Glomerular endothelial cell (primary cell): ENCODE results near the gene FTSJ3. TPM values are rescaled to one million over a fixed set of nuclear protein-coding genes. Genes with fewer than 3 reads are reported as not detected.
A peak's percentile ranks its signal among the peaks of the same experiment; 100 is the strongest.
"Not testable (repeated sequence)": the region's sequence is repeated elsewhere in the genome, so short reads cannot be mapped to it uniquely, and the experiment has no call there.

ENCODE experiments used
- DNase-seq: peaks from one replicate; pipeline ENCODE4 v3.0.0-alpha.2; 2011; ENCODE audit warnings: low read depth, low spot score; ENCODE audit errors: extremely low read depth
- total RNA-seq: library from RNA; depleted of rRNA; stranded (reverse); fragments of >200 nt; gene quantifications from 2 replicates; pipeline ENCODE4 v1.2.3, GENCODE V29; 2015

FTSJ3 gene
- total RNA-seq, 1 donor from 2014 or later: 53.9 TPM

DNA sequence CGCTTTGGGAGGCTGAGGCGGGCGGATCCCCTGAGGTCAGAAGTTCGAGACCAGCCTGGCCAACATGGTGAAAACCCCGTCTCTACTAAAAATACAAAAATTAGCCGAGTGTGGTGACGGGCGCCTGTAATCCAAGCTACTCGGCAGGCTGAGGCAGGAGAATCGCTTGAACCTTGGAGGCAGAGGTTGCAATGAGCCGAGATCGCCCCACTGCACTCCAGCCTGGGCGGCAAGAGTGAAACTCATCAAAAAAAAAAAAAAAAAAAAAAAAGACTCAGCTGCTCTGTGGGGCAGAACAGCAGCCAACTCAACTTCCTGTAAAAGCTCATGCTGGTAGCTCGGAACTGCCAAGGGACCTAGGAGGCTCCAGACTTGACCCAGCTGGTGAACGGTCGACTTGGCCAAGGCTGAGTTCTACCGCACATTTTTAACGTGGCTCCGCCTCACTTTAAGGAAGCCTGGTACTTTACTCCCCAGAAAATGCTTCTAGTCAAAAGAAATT is 16.0 kb upstream of the FTSJ3 start:
- not testable (repeated sequence) for DNase-seq

DNA sequence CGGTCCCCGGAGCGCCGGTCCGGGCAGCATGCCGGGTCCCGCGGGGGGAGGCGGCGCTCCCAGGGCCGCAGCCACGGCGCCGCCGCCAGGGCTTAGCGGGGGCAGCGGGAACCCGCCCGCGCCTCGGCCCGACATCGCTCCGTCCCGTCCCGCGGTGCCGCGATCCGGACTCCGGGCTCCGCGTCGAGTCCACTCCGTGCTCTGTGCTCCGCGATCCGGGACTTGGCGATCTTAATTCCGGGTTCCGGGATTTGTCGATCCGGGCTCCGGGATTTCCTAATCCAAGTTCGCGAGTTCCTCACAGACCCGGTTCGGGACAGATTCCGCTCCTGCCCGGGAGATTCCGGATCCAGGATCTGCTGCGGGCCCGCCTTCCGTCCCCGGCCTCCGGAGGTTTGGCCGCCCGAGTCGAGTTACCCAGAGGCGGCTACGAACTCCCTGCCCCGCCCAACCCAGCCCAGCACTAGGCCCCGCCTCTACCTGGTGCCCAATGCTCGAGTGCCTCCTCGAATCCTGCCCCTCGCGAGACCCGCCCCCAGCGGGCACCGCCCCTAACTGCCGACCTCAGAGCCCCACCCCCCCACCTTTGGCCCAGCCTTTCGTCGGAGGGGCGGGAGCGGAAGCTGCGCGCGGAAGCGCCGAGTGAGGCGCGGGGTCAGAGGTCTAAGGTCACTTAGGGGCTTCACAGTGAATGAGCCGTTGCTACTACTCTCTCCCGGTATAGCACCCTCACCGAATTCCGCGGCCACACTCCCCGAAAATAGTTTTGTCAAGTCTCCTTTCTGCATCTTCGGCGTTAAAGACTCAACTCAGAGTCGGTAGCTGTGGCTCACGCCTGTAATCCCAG is 15.3 kb upstream of the FTSJ3 start, which contains the start of gene SMARCD2:
SMARCD2 (minus strand) TSS at position 146 of the 847 bp plus-strand sequence; CDS start at position 135, 11 bp downstream.
- DNase-seq: peak; percentile 95

DNA sequence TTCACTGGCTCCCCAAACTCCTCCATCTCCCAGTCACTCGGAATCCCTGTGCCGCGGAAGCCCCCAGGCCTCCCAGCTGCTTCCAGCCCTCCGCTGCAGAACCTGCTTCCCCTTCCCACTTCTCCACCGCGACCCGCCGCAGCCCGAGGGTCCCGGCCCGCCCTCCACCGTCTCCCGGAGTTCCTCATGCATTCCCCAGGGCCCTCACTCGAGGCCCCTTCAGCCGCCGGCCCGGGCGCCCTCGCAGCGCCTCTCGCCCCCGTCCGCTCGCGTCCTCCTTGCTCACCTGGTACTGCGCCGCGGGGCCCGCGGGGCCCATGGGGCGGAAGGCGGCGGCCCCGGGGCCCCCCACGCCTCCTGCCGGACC is 14.7 kb upstream of the FTSJ3 start:
- no peak for DNase-seq

DNA sequence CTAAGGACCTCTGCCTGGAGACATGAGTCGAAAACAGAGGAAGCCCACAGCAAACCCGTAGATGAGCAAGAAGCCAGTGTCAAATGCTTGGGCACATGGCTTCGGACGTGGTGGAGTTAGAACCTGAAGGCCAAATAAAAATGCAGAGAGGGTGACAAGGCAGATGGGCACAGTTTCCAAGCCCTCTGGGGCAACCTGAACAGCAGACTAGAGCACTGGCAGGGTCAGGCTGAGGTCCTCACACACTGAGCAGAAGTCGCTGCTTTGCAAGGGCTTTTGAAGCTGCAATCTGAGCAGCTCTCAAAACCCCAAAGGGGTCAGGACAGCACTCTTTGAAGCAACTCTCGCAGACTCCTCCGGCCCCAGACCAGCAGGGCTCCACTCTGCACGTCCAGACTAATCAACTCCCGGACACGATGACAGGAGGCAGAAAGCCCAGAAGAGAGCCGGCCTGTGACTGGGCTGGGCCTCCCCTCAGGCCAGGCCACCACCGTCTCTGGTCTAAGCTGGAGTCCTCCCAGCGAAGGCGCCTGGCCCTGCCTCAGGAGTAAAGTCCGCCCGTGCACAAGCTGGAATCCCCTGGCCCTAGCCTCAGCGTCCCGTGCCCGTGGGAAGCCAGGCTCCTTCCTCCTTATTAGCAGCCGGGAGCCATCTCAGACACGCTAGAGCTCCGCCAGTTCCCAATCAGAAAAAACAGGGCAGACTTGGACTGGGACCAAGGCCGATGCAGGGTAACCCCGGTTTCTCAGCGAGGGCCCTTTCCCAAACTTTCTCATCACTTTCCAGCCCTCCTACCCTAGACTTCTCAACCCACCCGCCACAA is 14.1 kb upstream of the FTSJ3 start:
- DNase-seq: no peak

DNA sequence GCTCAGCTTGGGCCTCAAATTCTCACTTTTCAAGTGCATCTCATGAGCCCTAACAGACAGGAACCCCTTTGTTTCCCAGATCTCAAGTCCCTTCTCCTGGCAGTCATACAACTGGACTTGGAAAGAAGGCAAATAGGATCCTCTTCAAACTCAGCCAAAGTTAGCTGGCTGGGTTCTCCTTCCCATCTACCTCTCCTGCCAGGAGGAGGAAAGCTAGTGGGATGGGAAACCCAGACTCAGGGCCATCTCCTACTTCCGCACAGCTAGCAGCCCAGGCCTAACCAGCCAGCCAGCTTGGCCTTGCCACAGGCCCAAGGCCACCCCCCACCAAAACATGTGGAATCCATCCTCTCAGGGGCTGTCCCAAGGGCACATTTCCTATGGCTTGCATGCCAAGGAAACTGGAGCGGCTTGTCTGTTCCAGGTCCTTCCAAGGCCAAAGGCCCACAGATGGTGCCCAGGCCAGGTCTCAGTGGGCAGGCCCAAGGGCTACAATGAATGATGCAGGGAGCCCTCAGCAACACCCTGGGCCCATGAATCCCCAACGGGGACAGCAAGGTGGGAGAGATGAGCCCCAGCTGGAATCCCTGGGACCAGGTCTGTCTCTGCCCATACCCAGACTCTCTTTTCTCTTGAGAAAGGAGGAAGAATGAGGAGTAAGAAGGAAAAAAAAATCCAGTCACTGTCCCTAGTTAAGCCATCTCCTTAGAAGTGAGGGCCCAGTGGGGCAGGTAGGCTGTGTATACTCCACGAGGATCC is 13.3 kb upstream of the FTSJ3 start:
- no peak for DNase-seq

DNA sequence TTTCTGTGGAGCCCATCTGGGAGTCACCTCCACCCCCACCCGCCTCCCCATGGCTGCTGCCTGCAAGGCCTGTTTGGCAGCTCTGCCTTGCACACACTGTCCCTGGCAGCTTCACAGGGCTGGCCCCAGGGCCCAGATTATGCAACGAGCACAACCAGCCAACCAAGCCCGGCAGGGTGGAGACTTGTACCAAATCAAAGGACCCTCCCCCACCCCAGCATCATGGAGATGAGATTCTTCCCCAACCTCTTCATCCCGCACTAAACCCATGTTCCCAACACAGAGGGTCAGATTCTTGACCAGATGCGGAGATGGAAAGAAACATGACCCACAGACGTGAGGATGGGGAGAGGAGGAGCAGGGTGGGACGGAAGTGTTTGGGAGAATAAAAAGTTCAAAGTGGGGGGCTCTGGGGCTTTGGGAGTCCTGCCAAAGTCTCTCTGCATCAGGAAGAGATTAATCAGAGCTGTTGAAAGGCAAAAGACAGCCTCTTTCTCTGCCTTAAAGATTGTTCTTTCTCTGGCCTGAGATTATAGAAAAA is 11.2 kb upstream of the FTSJ3 start:
- DNase-seq: no peak

DNA sequence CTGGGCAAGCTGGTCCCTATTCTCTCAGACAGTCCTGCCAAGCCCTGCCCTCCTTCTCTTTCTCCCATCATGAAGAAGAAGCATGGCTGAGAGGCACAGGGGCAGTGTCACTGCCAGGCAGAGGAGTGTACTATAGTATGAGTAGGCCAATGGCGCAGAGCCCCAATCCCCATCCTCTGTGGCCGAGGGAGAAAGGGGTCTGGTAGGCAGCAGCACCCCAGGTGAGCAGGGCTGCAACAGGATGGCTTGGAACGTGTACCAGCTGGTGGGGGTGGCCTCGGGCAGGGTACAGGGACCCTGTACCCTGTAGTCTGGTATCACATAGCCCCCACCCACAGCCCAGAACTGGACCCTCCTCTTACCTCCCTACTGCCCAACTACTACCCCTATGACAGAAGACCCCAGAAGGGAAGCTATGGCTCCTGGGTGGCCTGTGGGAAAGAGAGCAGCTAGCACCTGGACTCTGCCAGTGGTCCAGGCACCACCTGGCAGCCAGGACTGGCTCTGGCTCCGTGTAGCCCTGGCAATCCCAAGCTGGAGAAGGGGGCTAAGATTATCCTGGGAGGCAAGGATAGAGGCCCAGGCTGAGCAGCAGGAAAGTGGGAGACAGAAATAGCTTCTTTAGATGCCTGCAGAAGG is 10.6 kb upstream of the FTSJ3 start:
- no peak for DNase-seq

DNA sequence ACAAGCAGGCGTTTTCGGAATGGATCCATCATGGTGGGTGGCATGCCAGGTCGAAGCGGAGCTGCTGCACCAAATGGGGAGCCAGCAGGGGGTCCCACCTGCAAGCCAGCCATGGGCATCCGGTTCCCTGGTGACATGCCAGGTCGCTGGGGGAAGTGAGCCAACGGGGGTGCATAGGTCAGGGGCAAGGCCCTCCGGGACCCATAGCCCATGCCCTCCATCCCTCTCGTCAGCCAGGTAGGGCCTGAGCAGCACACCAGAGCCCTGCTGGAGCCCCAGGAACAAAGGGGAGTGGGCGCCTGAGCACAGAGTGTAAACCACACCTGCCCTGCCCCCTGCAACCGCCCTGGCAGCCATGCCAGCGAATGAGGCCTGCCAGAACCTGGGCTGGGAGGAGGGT is 10.0 kb upstream of the FTSJ3 start:
- DNase-seq: no peak

DNA sequence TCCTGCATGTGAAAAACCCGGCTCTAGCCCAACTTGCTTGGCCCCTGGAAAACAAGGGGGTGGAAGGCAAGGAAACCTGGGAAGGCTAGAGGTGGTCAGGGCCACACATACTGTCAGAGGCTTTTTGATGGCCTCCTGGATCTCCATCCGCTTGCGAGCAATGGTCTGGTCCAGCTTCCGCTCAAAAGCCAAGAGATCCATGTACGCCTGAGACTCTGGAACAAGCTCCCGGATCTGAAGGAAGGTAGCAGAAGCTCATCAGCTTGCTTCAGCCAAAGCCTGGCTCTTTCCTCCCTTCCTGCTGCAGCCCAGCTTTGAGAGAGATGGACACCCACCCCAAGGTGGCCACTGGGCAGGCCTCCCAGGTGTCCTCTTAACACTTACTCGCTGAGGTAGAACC is 9.3 kb upstream of the FTSJ3 start:
- no peak for DNase-seq

DNA sequence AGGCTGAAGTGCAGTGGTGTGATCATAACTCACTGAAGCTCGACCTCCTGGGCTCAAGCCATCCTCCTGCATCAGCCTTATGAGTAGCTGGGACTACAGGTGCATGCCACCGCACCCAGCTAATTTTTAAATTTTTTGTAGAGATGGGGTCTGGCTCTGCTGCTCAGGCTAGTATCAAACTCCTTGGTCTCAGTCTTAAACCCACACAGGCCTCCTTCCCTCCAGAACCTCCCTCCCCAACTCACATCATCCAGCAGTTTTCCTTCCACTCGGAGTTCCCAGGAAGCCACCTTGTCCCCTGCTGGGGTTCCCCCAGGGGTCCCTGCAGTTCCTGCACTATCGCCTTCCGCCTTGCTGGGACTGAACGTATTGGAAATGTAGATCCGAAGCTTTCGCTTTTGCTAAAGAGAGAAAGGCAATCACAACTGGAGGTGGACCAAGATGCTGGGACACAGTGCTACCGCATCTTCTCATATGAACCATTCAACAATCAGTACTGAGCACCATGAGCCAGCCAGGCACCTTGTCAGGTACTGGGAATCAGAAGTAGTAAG is 7.8 kb upstream of the FTSJ3 start:
- no peak for DNase-seq

DNA sequence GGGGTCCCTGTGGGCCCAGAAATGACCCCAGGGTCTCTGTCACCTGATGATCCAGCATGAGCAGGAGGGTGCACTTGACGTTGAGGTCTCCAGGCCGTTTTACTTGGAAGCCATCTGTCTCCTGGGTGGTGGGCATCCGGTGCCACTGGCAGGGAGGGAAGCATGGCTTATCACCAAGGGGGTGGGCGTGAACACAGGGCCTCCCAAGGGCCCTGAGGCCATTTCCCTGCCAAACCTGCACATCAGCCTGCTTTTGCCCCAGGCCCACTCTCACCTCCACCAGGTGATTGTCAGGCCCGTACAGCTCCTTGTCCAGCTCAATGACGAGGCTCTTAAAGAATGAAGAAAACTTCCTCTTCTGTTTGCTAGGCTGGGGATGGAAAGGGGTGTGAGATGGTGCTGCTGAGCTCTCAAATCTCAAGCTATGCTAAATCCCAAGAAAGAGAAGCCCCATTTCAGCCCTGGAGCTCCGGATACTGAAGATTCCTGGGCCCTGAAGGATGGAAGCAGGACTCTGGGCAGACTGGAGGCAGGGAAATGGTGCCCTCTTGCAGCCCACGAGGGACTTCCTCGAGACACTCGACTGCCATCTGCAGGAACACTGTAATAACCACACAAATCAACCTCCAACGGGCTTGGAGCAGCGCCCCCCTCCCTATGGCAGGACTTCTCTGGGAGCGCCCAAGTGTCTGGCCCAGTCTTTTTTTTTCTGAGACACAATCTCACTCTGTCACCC is 7.1 kb upstream of the FTSJ3 start:
- DNase-seq: no peak

DNA sequence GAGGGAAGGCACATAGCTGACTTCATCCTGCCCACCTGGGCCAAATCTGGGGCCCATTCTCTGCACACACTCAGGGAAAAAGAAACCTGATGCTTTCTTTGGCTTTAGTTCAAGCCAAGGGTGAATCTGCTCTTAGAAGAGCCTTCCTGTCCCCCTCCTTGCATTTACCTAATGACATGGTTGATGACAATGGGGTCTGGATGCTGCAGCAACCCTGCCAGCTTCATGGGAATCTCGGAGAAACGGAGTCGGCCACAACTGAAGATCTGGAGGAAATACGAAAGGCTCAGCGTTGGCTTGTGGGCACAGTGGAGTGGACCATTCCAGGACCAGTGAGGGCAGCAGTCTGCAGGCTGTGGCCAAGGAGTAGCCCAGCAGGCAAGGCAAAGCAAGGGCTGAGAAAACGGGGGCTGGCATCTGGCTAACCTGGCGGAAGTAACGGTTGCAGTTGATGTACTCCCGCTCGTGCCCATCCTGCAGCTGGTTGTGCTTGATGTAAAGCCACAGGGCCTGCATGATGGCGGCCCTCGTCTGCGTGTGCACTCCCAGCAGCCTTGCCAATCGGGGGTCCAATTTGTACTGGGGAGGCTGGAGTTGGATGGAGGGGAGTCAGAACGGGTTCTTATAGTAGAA is 6.4 kb upstream of the FTSJ3 start:
- no peak for DNase-seq

DNA sequence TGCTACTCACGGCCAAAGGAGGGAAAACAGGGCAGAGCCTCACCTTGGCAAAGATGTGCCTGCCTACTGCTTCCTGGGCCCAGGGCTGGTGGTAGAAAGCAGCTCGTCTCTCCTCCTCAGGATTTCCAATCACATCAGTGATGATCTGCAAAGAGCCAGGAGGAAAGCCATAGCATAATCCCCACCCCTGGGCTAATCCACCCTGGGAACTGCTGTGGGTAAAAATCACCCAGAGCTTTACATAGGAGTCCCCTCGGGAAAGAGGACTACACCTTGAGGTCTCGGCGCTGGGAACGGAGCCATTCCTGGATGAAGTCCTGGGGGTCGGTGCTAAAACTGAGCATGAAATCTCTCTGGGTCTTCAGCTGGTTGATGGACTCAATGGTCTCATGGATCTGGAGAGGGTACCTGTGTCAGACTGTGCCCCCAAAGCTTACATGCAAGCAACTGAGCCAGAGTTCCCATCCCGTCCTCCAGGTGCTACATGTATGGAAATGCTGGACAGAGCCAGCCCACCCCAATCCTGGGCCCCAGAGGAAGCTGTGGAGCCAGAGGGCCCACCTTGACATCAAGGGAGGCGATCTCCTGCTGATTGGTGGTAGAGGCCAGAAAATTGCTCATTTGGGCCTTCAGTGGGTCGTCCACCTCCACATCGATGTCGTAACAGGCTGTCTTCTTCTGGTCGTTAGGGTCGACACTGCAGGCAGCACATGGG is 5.7 kb upstream of the FTSJ3 start:
- no peak for DNase-seq

DNA sequence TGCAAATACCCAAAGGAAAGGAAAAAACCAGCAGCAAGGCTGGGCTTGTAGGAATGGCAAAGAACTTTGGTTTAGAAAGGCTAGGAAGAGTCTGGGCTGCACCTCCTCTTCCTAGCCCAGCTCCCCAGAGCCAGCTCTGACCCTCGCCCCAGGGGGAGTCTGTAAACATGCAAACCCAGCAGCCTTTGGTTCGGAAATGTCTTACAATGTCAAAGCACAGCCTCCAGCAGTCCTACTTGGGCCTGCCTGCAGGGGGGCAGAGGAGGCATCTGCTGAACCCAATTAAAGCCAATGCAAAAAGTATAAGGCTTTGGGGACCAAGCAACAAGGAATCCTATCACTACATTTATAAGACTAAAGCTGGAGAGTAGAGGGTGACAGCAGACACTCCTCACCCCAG is 5.0 kb upstream of the FTSJ3 start:
- no peak for DNase-seq

DNA sequence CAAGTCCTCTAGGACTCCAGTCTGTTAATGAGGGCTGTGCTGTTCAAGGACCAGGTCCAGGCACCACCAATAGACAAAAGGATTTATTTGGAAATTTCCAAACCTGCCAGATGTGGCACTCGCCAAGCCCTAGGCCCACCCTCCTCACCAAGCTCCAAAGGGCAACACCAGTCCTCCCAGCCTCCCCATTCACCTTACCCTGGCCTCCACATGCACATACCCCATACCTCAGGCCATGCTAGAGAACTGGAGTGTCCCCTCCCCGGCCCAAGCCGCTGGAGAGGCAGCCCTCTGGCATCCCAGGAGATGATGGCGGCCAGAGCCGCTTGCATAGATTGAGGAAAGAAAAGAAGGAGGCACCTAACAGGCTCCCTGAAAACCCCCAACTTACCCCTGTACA is 4.6 kb upstream of the FTSJ3 start:
- DNase-seq: no peak

DNA sequence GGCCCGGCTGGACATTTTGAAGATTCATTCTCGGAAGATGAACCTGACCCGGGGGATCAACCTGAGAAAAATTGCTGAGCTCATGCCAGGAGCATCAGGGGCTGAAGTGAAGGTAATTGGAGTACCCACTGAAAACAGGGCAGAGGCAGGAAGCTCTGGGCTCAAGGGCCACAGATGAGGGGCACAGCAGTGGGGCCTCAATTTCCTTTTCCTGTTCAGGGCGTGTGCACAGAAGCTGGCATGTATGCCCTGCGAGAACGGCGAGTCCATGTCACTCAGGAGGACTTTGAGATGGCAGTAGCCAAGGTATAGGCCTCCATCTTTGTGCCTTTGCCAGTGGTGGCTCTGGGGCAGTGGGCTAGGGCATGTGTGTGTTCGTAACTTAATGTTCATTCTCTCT is 4.0 kb upstream of the FTSJ3 start:
- no peak for DNase-seq

DNA sequence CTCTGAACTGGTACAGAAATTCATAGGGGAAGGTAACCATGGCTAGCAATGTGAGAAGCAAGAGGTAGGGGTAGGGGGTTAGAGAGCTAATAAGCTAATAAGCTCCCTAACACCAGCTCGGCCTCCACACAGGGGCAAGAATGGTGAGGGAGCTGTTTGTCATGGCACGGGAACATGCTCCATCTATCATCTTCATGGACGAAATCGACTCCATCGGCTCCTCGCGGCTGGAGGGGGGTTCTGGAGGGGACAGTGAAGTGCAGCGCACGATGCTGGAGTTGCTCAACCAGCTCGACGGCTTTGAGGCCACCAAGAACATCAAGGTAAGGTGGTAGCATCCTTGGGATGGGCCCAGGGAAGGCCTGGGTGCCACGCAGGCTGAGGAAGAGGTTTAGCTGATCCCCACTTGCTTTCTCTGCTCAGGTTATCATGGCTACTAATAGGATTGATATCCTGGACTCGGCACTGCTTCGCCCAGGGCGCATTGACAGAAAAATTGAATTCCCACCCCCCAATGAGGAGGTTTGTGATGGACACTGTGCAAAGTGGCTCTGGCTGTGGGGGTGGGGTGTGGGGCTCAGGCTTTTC is 3.5 kb upstream of the FTSJ3 start:
- DNase-seq: no peak

DNA sequence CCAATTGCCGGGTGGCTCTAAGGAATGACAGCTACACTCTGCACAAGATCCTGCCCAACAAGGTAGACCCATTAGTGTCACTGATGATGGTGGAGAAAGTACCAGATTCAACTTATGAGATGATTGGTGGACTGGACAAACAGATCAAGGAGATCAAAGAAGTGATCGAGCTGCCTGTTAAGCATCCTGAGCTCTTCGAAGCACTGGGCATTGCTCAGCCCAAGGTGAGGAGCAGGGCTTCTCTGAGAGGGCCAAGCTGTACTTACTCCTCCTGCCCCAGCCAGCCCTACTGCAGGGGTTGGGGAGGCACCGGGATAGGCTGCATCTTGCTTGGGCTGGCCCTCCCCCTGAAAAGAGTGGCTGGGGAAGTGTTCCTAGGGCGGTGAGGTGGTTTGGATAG is 2.8 kb upstream of the FTSJ3 start:
- DNase-seq: no peak
